GM12878 (cell line): ENCODE results near the gene PHC2. TPM values are rescaled to one million over a fixed set of nuclear protein-coding genes. Genes with fewer than 3 reads are reported as not detected.
A peak's percentile ranks its signal among the peaks of the same experiment; 100 is the strongest.

Experiments
- ATAC-seq: fragments of 200-7000 bp; cut with Tn5 transposase; 3 replicates; pipeline ENCODE4 v1.9.1; 2020; ENCODE audit warnings: mild to moderate bottlenecking, moderate library complexity
- Bru-seq: library from RNA; stranded (reverse); fragments of 400-500 nt; gene quantifications from one replicate; lab custom pipeline; 2021; lab: Mats Ljungman, UMichigan
- BruChase-seq, 2 experiments: library from RNA; stranded (reverse); fragments of 400-500 nt; gene quantifications; one replicate each; lab custom pipeline; 2021; lab: Mats Ljungman, UMichigan
- BruUV-seq: library from RNA; stranded (reverse); fragments of 400-500 nt; replicated peaks from 2 replicates; lab custom pipeline; 2021; lab: Mats Ljungman, UMichigan
- CTCF ChIA-PET: fragments of 300-600 bp; sonication (Branson Sonifier 250); formaldehyde crosslinking; extraction: SDS; loops from one replicate; lab custom pipeline; 2021; ENCODE audit warnings: inconsistent platforms; lab: Yijun Ruan, JAX
- POLR2A ChIA-PET: fragments of 350-600 bp; formaldehyde crosslinking; extraction: SDS; loops from one replicate; lab custom pipeline; 2021; ENCODE audit warnings: inconsistent platforms; lab: Charles Lee
- RAD21 ChIA-PET: fragments of 300-600 bp; sonication (Branson Sonifier 250); formaldehyde crosslinking; loops from one replicate; lab custom pipeline; 2023; ENCODE audit warnings: antibody characterized with exemption; ENCODE audit not compliant: unreplicated experiment; lab: Charles Lee
- SMC1A ChIA-PET: fragments of 300-600 bp; sonication (Branson Sonifier 250); formaldehyde crosslinking; loops from one replicate; lab custom pipeline; 2023; ENCODE audit not compliant: unreplicated experiment, uncharacterized antibody; lab: Charles Lee
- DNase-seq: peaks from one replicate; pipeline ENCODE4 v3.0.0-alpha.2; 2011; ENCODE audit warnings: low read depth, low spot score
- FAIRE-seq: peaks from 3 replicates; lab custom pipeline; 2011; peaks lifted over from hg19 to GRCh38; lab: Jason Lieb, UNC
- H2AFZ ChIP-seq: 2 replicates; pipeline ENCODE4 v1.6.0; 2011; ENCODE audit warnings: low read depth, low read length, control low read depth; ENCODE audit not compliant: control insufficient read depth
- H3K27ac ChIP-seq: 2 replicates; pipeline ENCODE4 v1.5.1; 2011; ENCODE audit warnings: control low read depth; ENCODE audit not compliant: control insufficient read depth, insufficient read depth
- H3K27me3 ChIP-seq, 2 experiments: replicated peaks in 1 of 2; 2 replicates each; pipeline versions ENCODE4 v1.6.0 to v1.6.1; 2011; ENCODE audit warnings: low read length in 1 of 2; ENCODE audit not compliant: control insufficient read depth in 2 of 2, insufficient read depth in 2 of 2
- H3K36me3 ChIP-seq, 2 experiments: 2 replicates each; pipeline ENCODE4 v1.5.1; 2011; ENCODE audit warnings: low read length in 1 of 2; ENCODE audit not compliant: control insufficient read depth in 2 of 2, insufficient read depth in 2 of 2
- H3K4me1 ChIP-seq: 2 replicates; pipeline ENCODE4 v1.6.1; 2011; ENCODE audit warnings: mild to moderate bottlenecking, low read length, moderate library complexity, mixed read lengths; ENCODE audit not compliant: control insufficient read depth, insufficient read depth
- H3K4me2 ChIP-seq: 2 replicates; pipeline ENCODE4 v1.6.0; 2011; ENCODE audit warnings: control low read depth; ENCODE audit not compliant: control insufficient read depth, insufficient read depth
- H3K4me3 ChIP-seq: fragments of 200-600 bp; sonication (generic); 2 replicates; pipeline ENCODE4 v1.5.1; 2016
- H3K79me2 ChIP-seq: 2 replicates; pipeline ENCODE4 v1.6.0; 2011; ENCODE audit warnings: low read length; ENCODE audit not compliant: control insufficient read depth, insufficient read depth
- H3K9ac ChIP-seq: 2 replicates; pipeline ENCODE4 v1.8.0; 2011; ENCODE audit warnings: low read length, control low read depth, mixed read lengths; ENCODE audit not compliant: control insufficient read depth, insufficient read depth
- H3K9me3 ChIP-seq: replicated peaks from 3 replicates; pipeline ENCODE4 v1.5.1; 2011; ENCODE audit warnings: mild to moderate bottlenecking, low read length; ENCODE audit not compliant: control insufficient read depth, insufficient read depth
- H4K20me1 ChIP-seq: 2 replicates; pipeline ENCODE4 v1.6.0; 2011; ENCODE audit not compliant: control insufficient read depth, insufficient read depth
- CBX5 ChIP-seq: sonication (generic); IDR thresholded peaks from 2 replicates; pipeline ENCODE4 v1.6.1; 2016; ENCODE audit warnings: low read depth, moderate library complexity, mild to moderate bottlenecking, inconsistent platforms
- E2F8 ChIP-seq: fragments of 450-650 bp; IDR thresholded peaks from 2 replicates; pipeline ENCODE4 v1.6.1; 2018; ENCODE audit warnings: mild to moderate bottlenecking, low read depth, moderate library complexity; ENCODE audit not compliant: partially characterized antibody
- KLF5 ChIP-seq: fragments of 450-650 bp; IDR thresholded peaks from 2 replicates; pipeline ENCODE4 v1.6.1; 2014; ENCODE audit warnings: mild to moderate bottlenecking; ENCODE audit not compliant: partially characterized antibody
- RBBP5 ChIP-seq: fragments of 200-600 bp; sonication (generic); conservative IDR thresholded peaks from 2 replicates; pipeline ENCODE4 v1.6.1; 2016
- RCOR1 ChIP-seq: conservative IDR thresholded peaks from 2 replicates; pipeline ENCODE4 v1.6.1; 2012; ENCODE audit warnings: low read depth, low read length, improper control_type of control experiment
- SP1 ChIP-seq: IDR thresholded peaks from one replicate; pipeline ENCODE4 v1.6.1; 2011; ENCODE audit warnings: low read depth, low read length
- ZBED1 ChIP-seq: IDR thresholded peaks from 2 replicates; pipeline ENCODE4 v1.6.1; 2016; ENCODE audit warnings: borderline replicate concordance
- WGBS: methylation state at CpG from one replicate; pipeline ENCODE4 v1.1.6; 2016; ENCODE audit warnings: low lambda C conversion rate; ENCODE audit not compliant: insufficient replicate concordance, insufficient coverage; ENCODE audit errors: missing lambda C conversion rate; 5-methylcytosine and 5-hydroxymethylcytosine counted together
- in situ Hi-C: fragments of 300-500 bp; cut with MboI; formaldehyde crosslinking; loops from 9 replicates; pipeline ENCODE4 v1.14.3; 2018; ENCODE audit warnings: mixed read lengths
- intact Hi-C: fragments of 100-400 bp; cut with micrococcal nuclease; formaldehyde crosslinking; loops from one replicate; pipeline ENCODE4 v1.14.2; 2022; ENCODE audit not compliant: unreplicated experiment
- long read RNA-seq, 2 experiments: library from polyadenylated mRNA; unstranded; transcript quantifications; one replicate each; pipeline ENCODE4 v2.0.0, GENCODE V29; 2019 to 2020
- polyA minus RNA-seq, 3 experiments: library from RNA; depleted of rRNA, polyadenylated mRNA; stranded (reverse); fragments of >200 nt; gene quantifications; 2 replicates each; pipeline ENCODE4 v1.2.3, GENCODE V29; 2011
- polyA plus RNA-seq, 11 experiments: library from polyadenylated mRNA; depleted of rRNA in 4 of 11; unstranded in 6 of 11; stranded (reverse) in 5 of 11; fragments of >200 nt; fragmentation: Nextera tagmentation in 4 of 11; fragmentation: Illumina TruSeq in 1 of 11; extraction: Ambion mirVana in 4 of 11; extraction: Trizol in 1 of 11; gene quantifications; 1 replicate in 1 of 11; 2 replicates in 10 of 11; pipeline versions ENCODE4 v1.2.1 to v1.2.3, GENCODE V29; 2011 to 2016; ENCODE audit warnings: inconsistent platforms in 2 of 11, missing spikeins in 2 of 11, low read depth in 1 of 11
- total RNA-seq, 4 experiments: library from RNA; depleted of rRNA in 3 of 4; stranded (reverse); fragments of >200 nt in 3 of 4; fragmentation: Illumina TruSeq in 1 of 4; extraction: Trizol in 1 of 4; gene quantifications; 2 replicates each; pipeline versions ENCODE4 v1.2.1 to v1.2.3, GENCODE V29; 2013 to 2021
- TF ChIP-seq, protein P1 (sequence below), 3 experiments: IDR thresholded peaks in 2 of 3; conservative IDR thresholded peaks in 1 of 3; 2 replicates each; pipeline ENCODE4 v1.5.1; 2011; ENCODE audit warnings: low read depth in 3 of 3, low read length in 3 of 3, mild to moderate bottlenecking in 3 of 3, control low read depth in 2 of 3, moderate library complexity in 2 of 3, inconsistent platforms in 1 of 3, mixed read lengths in 1 of 3; ENCODE audit not compliant: control insufficient read depth in 2 of 3, insufficient read depth in 1 of 3; ENCODE audit errors: extremely low read depth in 1 of 3
- TF ChIP-seq, protein P2 (sequence below): IDR thresholded peaks from 2 replicates; pipeline ENCODE4 v1.6.1; 2011; ENCODE audit warnings: mild to moderate bottlenecking, low read depth, low read length, moderate library complexity; ENCODE audit not compliant: insufficient replicate concordance

Gene PHC2
- 8.7 and 10.8 TPM in 2 replicates for total RNA-seq (2013; cell fraction: nucleolus; rRNA removed)
- total RNA-seq (2014; rRNA removed) = 27.7 and 29.3 TPM in 2 replicates
- total RNA-seq (2014; rRNA removed; fragmentation: Illumina TruSeq; extraction: Trizol) = 16.4 and 19.3 TPM in 2 replicates
- total RNA-seq (2021) = 35.9 and 36.0 TPM in 2 replicates
- 7.5 TPM for polyA plus RNA-seq (2011; ENCODE audit: low read depth)
- 8.9 and 13.5 TPM in 2 replicates for polyA plus RNA-seq (2011; rRNA removed)
- 20.2 and 22.7 TPM in 2 replicates for polyA plus RNA-seq (2011; cell fraction: cytosol; rRNA removed)
- 17.1 and 20.8 TPM in 2 replicates for polyA plus RNA-seq (2011; cell fraction: nucleus; rRNA removed)
- 13.6 and 14.9 TPM in 2 replicates for polyA plus RNA-seq (2012)
- polyA plus RNA-seq (2014; fragmentation: Illumina TruSeq; extraction: Trizol) = 17.2 and 31.7 TPM in 2 replicates
- 1 to 10 TPM; 2.4 to 6.5 TPM for polyA plus RNA-seq (2014; fragmentation: Nextera tagmentation; extraction: Ambion mirVana)
- 28.2 and 29.0 TPM in 2 replicates for polyA plus RNA-seq (2014; rRNA removed)
- polyA plus RNA-seq (2016; fragmentation: Nextera tagmentation; extraction: Ambion mirVana) = 1 to 10 TPM; 2.0 to 6.6 TPM
- polyA minus RNA-seq (2011; rRNA and poly(A)+ RNA removed) = 7.5 and 18.4 TPM in 2 replicates
- polyA minus RNA-seq (2011; cell fraction: cytosol; rRNA and poly(A)+ RNA removed) = 4.7 and 5.1 TPM in 2 replicates
- 3.0 and 5.7 TPM in 2 replicates for polyA minus RNA-seq (2011; cell fraction: nucleus; rRNA and poly(A)+ RNA removed)
- percentile 71 among the genes with signal in this experiment for Bru-seq, nascent RNA
- percentile 54 among the genes with signal in this experiment for BruChase-seq, experiment 1, labeled RNA remaining after a 6-hour chase
- BruChase-seq, experiment 2, labeled RNA remaining after a 2-hour chase = percentile 60 among the genes with signal in this experiment
- long read RNA-seq, experiment 1, partial matches to known transcripts = 0 of 3 reads
- long read RNA-seq, experiment 1, other reads (novel, unspliced or antisense) = 3 of 3 reads
- long read RNA-seq, experiment 2, partial matches to known transcripts = 1 of 3 reads
- long read RNA-seq, experiment 2, other reads (novel, unspliced or antisense) = 2 of 3 reads

- WGBS = 3% methylated on average over 56 of the region's 91 CpGs
- ChIA-PET POLR2A (no interaction called here), SMC1A (interaction anchor here (2.1 kb wide), 1 partner anchor 40 kb away, joined by 9 read pairs; no protein-coding TSS in a partner anchor), CTCF (interaction anchor here (1.5 to 2.9 kb wide), 2 partner anchors 25 to 40 kb away, joined by 4 to 15 read pairs; no protein-coding TSS in a partner anchor), RAD21 (interaction anchor here (1.5 kb wide), 1 partner anchor 41 kb away, joined by 6 read pairs; no protein-coding TSS in a partner anchor)
- Histone ChIP-seq H2AFZ (peak within 1 kb of the TSS; percentile 65), H3K36me3 (no peaks in the 10 kb centered on the region), H3K79me2 (no peaks in the 10 kb centered on the region), H3K27me3 (peaks cover 3 to 6% of the 10 kb centered on the region in 2 experiments), H3K27ac (no peak within 1 kb of the TSS), H4K20me1 (no peaks in the 10 kb centered on the region), H3K4me2 (peak within 1 kb of the TSS; percentile 77), H3K4me1 (peaks cover 5% of the 10 kb centered on the region; the same call in 1 of the 2 replicates), H3K9ac (no peak within 1 kb of the TSS), H3K4me3 (peak within 1 kb of the TSS; percentile 68), H3K9me3 (no peaks in the 10 kb centered on the region)
- in situ Hi-C loops (no loop called here), intact Hi-C loops (no loop called here)
- FAIRE-seq (peak; percentile 18), ATAC-seq (peak; percentile 98), DNase-seq (peak; percentile 55)
- BruUV-seq = no TSS peak
- TF ChIP-seq RBBP5 = no peak
- TF ChIP-seq, protein P1, sequence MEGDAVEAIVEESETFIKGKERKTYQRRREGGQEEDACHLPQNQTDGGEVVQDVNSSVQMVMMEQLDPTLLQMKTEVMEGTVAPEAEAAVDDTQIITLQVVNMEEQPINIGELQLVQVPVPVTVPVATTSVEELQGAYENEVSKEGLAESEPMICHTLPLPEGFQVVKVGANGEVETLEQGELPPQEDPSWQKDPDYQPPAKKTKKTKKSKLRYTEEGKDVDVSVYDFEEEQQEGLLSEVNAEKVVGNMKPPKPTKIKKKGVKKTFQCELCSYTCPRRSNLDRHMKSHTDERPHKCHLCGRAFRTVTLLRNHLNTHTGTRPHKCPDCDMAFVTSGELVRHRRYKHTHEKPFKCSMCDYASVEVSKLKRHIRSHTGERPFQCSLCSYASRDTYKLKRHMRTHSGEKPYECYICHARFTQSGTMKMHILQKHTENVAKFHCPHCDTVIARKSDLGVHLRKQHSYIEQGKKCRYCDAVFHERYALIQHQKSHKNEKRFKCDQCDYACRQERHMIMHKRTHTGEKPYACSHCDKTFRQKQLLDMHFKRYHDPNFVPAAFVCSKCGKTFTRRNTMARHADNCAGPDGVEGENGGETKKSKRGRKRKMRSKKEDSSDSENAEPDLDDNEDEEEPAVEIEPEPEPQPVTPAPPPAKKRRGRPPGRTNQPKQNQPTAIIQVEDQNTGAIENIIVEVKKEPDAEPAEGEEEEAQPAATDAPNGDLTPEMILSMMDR (IDR thresholded peaks at IDR 0.05 in 2 of 3, conservative IDR thresholded peaks at IDR 0.05 in 1 of 3; ENCODE audit: control insufficient read depth in 2 of 3, extremely low read depth in 1 of 3, insufficient read depth in 1 of 3, low read depth in 3 of 3, low read length in 3 of 3) = peak in 2 of 3 experiments; percentile 10 to 26; a peak in 2 of 6 replicates
- TF ChIP-seq ZBED1 = no peak
- TF ChIP-seq, protein P2, sequence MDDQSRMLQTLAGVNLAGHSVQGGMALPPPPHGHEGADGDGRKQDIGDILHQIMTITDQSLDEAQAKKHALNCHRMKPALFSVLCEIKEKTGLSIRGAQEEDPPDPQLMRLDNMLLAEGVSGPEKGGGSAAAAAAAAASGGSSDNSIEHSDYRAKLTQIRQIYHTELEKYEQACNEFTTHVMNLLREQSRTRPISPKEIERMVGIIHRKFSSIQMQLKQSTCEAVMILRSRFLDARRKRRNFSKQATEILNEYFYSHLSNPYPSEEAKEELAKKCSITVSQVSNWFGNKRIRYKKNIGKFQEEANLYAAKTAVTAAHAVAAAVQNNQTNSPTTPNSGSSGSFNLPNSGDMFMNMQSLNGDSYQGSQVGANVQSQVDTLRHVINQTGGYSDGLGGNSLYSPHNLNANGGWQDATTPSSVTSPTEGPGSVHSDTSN = no peak
- no peak for TF ChIP-seq CBX5
- TF ChIP-seq RCOR1 = no peak
- TF ChIP-seq KLF5 = no peak
- TF ChIP-seq SP1 = no peak
- no peak for TF ChIP-seq E2F8
These were observed at the start of gene PHC2 for GRCh38 chr1:33430692-33431593. PHC2 (minus strand) TSS chr1:33431095; CDS start chr1:33375539, 55,556 bp downstream.
